AML-193 (cell line): Measurements from ENCODE around the gene ITGA11.
"Not testable (repeated sequence)": the region's sequence is repeated elsewhere in the genome, so short reads cannot be mapped to it uniquely, and the experiment has no call there.

Experiments
- DNase-seq, 2 experiments: peaks; one replicate each; lab custom pipeline; 2025; lab: John Stamatoyannopoulos, UW

Gene ITGA11

GRCh38 chr15:68425428-68426060, 6.4 kb downstream of the ITGA11 start:
- DNase-seq: no peak

- no peak for DNase-seq
These were observed 7.1 kb downstream of the ITGA11 start for GRCh38 chr15:68424754-68425390.

GRCh38 chr15:68423359-68424296, 8.3 kb downstream of the ITGA11 start:
- no peak for DNase-seq

DNA sequence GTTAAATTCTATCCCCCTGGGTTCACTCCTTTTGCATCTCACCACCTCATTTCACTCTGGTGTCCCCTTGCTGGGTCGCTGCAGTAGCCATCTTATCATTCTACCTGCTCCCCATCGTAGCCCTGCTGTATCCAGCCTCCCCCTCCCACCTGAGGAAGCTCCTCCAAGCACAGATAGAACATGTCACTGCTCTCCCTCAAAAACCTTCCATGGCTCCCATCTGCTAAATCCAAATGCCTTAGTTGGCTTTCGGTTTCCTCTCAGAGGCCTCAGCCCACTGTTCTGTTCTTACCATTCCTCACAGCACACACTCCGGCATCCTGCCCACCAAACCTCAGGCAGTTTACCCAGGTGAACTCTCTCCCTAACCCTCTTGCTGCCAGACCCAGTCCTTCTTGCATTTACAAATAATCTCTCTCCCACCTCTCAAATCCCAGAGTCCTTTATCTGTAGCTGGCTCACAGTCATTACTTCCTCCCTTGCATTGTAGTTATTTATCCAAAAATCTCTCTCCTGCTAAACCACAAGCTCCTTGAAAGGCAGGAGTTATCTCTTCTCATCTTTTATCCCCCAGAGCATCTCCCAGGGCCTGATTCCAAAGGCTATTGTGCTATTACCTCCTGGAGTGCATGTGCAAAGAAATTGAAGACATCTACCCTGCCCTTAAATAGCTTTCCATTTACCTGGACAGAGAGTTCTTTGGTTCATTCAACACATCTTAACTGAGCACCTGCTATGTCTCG, 9.4 kb downstream of the ITGA11 start:
- not testable (repeated sequence) for DNase-seq

DNA sequence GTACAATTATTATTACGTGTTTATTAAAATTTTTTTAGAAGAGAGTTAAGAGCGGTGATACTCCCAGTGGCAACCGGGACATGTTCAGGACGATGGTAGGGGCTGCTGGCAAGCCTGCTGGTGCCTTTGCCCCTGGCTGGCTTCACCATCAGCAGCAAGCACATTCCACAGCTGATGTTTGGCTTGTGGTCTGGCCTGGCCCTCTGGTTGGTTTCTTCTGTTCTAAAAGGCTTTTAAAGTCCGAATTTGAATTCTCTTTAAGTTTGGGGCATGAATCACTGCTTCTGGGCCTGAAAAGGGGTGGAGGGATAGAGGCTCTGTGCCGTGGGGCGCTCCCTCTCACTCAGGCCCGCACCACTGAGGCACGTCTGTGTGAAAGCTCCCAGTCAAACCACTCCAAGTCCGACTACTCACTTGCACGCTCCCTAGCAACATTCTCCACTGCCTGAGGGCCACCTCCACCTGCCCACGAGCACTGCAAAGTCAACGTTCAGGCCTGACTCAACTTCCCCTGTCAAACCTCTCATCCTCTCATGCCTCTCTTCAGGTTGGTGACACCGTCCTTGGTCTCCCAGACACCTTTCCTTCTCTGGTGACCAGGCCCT, 10.1 kb downstream of the ITGA11 start:
- no peak for DNase-seq

- no peak for DNase-seq
These were observed 10.8 kb downstream of the ITGA11 start for GRCh38 chr15:68421115-68421551.

DNA sequence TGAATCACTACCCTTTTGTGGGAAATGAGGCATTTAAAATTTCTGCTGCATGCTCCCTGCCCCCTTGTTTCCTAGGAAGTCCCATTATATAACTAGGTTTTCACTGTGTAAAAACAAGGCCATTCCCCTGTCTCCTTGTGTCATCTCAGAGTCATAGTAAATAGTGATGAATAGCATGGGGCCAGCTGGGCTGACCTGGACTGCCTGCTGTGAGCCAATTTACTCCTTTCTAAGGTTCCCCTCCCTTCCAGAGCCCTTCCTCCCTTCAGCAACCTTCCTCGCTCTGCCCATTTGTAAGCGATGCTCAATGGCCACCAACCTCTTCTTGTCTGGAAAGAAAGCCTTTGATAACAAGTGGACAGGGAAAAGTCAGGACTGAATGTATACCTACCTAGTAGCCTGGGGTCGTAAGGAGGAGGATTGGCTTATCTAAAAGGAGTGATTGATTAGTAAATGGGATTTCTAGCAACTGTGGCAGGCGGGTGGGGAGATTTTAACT, 11.7 kb downstream of the ITGA11 start:
- DNase-seq: no peak

GRCh38 chr15:68419301-68420175, 12.4 kb downstream of the ITGA11 start:
- no peak for DNase-seq

DNA sequence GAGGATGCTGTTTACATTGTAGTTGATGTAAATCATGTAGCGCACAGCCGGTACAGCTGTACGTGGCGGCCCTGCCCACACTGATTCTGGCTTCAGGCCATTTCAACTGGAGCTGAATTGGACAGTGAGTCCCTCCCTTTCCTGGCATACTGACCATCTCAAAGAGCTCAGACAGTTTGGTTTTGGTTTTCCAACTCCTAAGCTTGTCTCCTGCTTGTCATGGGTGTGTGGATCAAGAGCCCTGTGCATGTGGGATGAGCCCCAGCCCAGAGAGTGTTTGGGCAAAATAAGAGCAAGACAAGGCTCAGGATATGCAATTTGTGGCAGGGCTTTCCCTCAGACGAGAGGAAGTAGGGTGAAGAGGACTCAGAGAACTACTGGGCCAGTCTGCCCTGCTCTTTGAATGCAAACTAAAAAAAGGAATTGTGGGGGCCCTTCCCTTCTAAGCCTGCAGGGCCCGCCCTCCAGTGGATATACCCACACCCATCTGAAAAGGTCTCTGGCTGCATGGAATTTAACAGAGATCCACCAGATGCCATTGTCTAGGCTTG, 13.3 kb downstream of the ITGA11 start:
- DNase-seq: no peak

DNA sequence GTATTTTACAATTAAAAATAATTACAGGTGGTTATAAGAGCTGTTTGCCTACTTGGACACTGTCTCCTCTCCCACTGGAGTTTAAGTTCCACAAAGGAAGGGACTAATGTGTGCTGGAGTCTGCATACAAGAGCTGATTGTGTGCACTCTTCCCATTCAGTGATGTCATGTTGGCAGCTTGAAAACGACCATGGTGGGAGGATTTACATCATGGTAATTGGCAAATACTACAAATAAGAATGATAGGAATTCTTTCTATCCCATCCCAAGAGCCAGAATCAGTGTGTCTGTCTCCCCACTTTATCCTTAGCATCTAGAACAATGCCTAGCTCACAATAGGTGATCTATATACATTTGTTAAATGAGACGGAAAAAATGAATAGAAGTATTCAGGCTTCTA, 14.1 kb downstream of the ITGA11 start:
- DNase-seq: no peak

DNA sequence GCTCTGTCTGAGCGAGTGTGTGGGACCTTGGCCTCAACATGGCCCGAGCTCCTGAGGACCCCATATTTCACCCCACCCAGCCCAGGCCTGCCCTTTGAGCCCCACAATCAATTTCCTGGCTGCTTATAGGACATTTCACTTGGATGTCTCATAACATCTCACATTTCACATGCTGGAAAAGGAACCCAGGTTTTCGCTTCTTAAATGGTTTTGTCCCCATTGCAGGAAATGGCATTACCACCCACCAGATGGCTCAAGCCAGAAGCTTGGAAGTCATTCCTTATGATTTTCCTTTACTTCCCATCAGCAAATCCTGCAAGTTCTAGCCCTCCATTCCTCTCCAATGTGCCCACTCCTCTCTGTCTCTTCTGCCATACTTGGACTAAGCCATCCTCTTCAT, 14.9 kb downstream of the ITGA11 start:
- no peak for DNase-seq

DNA sequence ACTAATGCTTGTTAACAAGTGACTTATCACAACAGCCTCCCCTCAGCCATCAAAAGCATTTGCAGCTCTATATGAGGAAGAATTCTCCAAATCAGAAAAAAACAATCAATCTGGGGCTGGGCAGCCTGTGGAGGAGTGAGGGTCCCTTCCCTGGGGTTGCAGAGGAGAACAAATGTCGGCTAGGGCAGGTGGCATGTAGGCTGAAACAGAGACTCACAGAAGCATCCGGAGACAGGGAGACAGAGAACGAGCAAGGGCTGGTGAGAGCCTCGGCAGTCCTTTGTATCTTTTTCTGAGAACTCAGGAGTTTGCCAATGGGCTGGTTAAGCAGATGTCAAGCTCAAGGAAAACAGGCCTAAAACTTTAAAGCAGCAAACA, 15.8 kb downstream of the ITGA11 start:
- no peak for DNase-seq

- DNase-seq: no peak
These were observed 16.3 kb downstream of the ITGA11 start for GRCh38 chr15:68415501-68416157.

DNA sequence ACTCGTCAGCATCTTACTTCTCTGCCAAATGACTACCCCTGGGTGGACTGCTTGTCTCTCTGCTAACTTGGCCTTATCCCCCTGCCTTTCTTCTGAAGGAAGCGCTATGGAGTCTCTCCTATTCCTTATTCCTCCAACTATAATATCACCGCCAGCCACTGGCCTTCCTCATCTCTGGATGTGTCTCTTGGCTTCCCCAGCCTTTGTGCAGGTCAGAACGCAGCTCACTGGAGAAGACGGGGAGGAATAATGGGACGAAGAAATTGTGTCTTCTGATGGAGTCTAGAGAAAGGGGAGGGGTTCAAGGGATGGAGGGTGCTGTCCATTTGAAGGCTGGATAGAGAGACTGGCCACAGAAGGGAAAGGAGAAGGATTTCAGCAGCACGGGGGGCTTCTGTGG, 16.9 kb downstream of the ITGA11 start:
- DNase-seq: no peak

DNA sequence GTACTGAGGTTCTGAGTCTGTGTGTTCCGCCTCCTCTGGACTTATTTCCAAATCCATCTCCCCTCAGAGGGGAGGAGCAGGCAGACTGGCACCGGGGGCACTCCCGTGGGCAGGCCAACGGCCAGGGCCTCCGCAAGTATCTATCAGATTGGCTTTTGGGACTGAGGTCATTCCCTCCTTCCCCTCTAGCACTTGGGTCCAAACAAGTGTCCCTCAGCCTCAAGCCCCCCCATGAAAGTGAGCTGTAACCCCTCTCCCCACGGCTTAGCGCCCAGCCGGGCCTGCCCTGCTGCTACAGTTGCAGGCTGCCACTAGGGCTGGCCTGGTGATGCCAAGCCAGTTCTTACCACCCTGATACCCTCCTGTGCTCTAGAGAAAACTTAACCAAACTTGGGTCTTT, 17.4 kb downstream of the ITGA11 start:
- DNase-seq: no peak

DNA sequence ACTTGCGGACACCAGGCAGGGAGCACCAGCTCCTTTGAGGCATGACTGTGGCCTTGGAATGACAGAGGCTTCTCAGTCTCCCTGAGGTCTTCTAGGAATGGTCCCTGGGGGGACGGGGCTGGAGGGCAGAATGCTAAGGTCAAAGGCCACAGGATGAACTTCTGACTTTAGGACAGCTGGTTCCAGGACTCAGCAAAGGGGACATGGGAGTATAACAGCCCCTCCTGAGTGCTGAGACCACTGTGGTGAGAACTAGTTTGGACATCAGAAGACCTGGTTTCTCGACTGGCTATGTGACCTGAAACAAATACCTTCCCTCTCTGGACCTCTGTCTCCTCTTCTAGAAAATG, 17.8 kb downstream of the ITGA11 start:
- no peak for DNase-seq

DNA sequence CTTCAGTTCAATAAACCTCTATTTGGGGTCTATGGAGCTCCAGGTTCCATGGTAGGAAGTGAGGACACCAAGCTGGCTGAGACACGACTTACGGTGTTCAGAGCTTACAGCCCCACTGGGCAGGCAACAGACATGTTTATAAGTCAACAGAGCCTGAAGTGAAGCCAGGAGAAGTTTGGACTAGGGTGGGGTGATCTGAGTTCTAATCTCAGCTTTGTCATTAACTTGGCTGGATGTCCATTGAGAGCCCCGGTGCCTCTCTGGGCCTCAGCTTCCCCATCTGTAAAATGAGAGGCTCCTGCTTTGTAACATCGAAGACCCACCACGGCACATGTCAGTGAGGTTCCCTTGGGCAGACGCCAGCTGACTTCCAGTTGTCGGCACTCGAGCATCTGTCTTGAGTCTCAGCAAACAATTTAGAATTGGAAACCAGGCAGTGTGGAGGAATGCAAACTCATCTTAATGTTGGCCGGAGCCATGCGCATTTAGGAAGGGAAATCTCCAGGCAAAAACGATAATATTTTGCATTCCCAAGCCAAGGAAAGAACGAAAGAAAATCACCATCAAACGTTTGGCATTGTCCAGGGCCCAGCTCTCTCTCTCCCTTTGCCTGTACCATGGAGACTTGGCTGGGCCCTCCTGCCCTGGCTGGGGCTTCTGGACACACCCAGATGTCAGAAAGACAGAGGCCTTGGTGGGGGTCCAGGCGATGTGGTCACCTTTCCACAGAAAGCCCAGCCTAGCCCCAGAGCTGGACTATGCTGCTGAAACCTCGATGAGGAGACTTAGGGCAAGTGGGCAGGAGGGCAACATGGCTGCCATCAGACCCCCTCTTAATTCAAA, 18.4 kb downstream of the ITGA11 start:
- no peak for DNase-seq

- DNase-seq: no peak
These were observed 19.7 kb downstream of the ITGA11 start for GRCh38 chr15:68412218-68412617.

DNA sequence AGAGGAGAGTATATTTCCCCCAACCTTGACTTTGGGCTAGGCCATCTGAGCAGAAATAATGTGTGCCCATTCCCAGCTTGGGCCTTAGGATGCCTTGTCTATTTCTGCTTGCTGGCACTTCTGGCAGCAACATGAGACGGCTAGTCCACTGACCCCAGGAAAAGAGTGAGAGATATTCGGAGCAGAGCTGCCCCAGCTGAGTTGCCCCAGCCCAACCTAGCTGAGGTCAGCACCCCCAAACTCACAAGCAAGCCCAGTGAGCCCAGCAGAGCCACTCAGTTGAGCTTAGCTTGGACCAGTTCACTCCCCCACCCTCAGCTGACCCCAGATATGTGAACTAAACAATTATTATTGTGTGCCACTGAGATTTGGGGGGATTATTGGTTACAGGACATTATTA, 20.2 kb downstream of the ITGA11 start:
- DNase-seq: no peak
